HEK293 (cell line): Measurements from ENCODE around the gene SCYL1.

Experiments used
- CTCF ChIA-PET: fragments of 350-600 bp; formaldehyde crosslinking; extraction: SDS; loops from one replicate; lab custom pipeline; 2021; ENCODE audit warnings: antibody characterized with exemption; lab: Yijun Ruan, JAX
- POLR2A ChIA-PET: fragments of 300-600 bp; formaldehyde crosslinking; extraction: SDS; loops from one replicate; lab custom pipeline; 2020; ENCODE audit warnings: antibody characterized with exemption, inconsistent platforms; lab: Yijun Ruan, JAX
- H3K27ac ChIP-seq: fragments of 200-500 bp; sonication (Bioruptor generic); 2 replicates; pipeline ENCODE4 v1.5.1; 2014; ENCODE audit warnings: low read depth, low read length, control low read depth, inconsistent platforms; ENCODE audit errors: extremely low read depth
- H3K36me3 ChIP-seq, 2 experiments: fragments of 200-500 bp in 1 of 2; sonication (Bioruptor generic) in 1 of 2; 1 replicate in 1 of 2; 2 replicates in 1 of 2; pipeline ENCODE4 v1.5.1; 2014 to 2017; ENCODE audit warnings: inconsistent platforms in 2 of 2, low read length in 2 of 2; ENCODE audit not compliant: control insufficient read depth in 2 of 2, insufficient read depth in 1 of 2
- H3K4me1 ChIP-seq: fragments of 200-500 bp; sonication (Bioruptor generic); 2 replicates; pipeline ENCODE4 v1.5.1; 2014; ENCODE audit warnings: mild to moderate bottlenecking, low read length, inconsistent platforms; ENCODE audit not compliant: control insufficient read depth, insufficient read depth
- H3K4me3 ChIP-seq: 2 replicates; pipeline ENCODE4 v1.5.1; 2011; ENCODE audit warnings: low read depth, mild to moderate bottlenecking, control low read depth, low read length, moderate library complexity
- H3K9me3 ChIP-seq: fragments of 200-500 bp; sonication (Bioruptor generic); 2 replicates; pipeline ENCODE4 v1.5.1; 2014; ENCODE audit warnings: low read depth, low read length, inconsistent platforms; ENCODE audit not compliant: control insufficient read depth, insufficient read depth
- KLF10 ChIP-seq: fragments of 450-650 bp; IDR thresholded peaks from 2 replicates; pipeline ENCODE4 v1.5.1; 2018; ENCODE audit warnings: missing biosample characterization, mild to moderate bottlenecking, missing genetic modification characterization
- ZBTB20 ChIP-seq: fragments of 450-650 bp; formaldehyde crosslinking; IDR thresholded peaks from 2 replicates; pipeline ENCODE4 v1.5.1; 2016; ENCODE audit warnings: missing biosample characterization, missing genetic modification characterization
- ZBTB8A ChIP-seq: fragments of 450-650 bp; formaldehyde crosslinking; IDR thresholded peaks from 2 replicates; pipeline ENCODE4 v1.5.1; 2016; ENCODE audit warnings: missing biosample characterization, missing genetic modification characterization
- ZFHX2 ChIP-seq: fragments of 450-650 bp; formaldehyde crosslinking; conservative IDR thresholded peaks from 2 replicates; pipeline ENCODE4 v1.5.1; 2016; ENCODE audit warnings: missing biosample characterization, missing genetic modification characterization
- ZFP69B ChIP-seq: fragments of 450-650 bp; formaldehyde crosslinking; IDR thresholded peaks from 2 replicates; pipeline ENCODE4 v1.5.1; 2016; ENCODE audit warnings: missing biosample characterization, missing genetic modification characterization
- ZNF324 ChIP-seq: fragments of 450-650 bp; formaldehyde crosslinking; IDR thresholded peaks from 2 replicates; pipeline ENCODE4 v1.5.1; 2016; ENCODE audit warnings: missing biosample characterization, missing genetic modification characterization
- ZNF335 ChIP-seq: fragments of 450-650 bp; formaldehyde crosslinking; conservative IDR thresholded peaks from 2 replicates; pipeline ENCODE4 v1.5.1; 2016; ENCODE audit warnings: missing biosample characterization, missing genetic modification characterization
- ZNF561 ChIP-seq: fragments of 450-650 bp; IDR thresholded peaks from 2 replicates; pipeline ENCODE4 v1.5.1; 2018; ENCODE audit warnings: missing biosample characterization, missing genetic modification characterization, borderline replicate concordance
- ZNF707 ChIP-seq: fragments of 450-650 bp; formaldehyde crosslinking; IDR thresholded peaks from 2 replicates; pipeline ENCODE4 v1.5.1; 2016; ENCODE audit warnings: missing biosample characterization, missing genetic modification characterization
- ZNF76 ChIP-seq: fragments of 450-650 bp; formaldehyde crosslinking; IDR thresholded peaks from 2 replicates; pipeline ENCODE4; 2016; ENCODE audit warnings: low read depth, missing biosample characterization, missing genetic modification characterization, borderline replicate concordance
- TF ChIP-seq, protein P1 (sequence below): fragments of 450-650 bp; formaldehyde crosslinking; IDR thresholded peaks from 2 replicates; pipeline ENCODE4 v1.5.1; 2016; ENCODE audit warnings: missing biosample characterization, missing genetic modification characterization
- TF ChIP-seq, protein P2 (sequence below): fragments of 450-650 bp; formaldehyde crosslinking; IDR thresholded peaks from 2 replicates; pipeline ENCODE4 v1.5.1; 2017; ENCODE audit warnings: missing biosample characterization, mild to moderate bottlenecking, missing genetic modification characterization, moderate library complexity
- TF ChIP-seq, protein P3 (sequence below): fragments of 450-650 bp; formaldehyde crosslinking; optimal IDR thresholded peaks from 2 replicates; pipeline ENCODE3; 2016; ENCODE audit warnings: missing biosample characterization, mild to moderate bottlenecking, missing genetic modification characterization
- TF ChIP-seq, protein P4 (sequence below): fragments of 450-650 bp; formaldehyde crosslinking; IDR thresholded peaks from 2 replicates; pipeline ENCODE4 v1.5.1; 2016; ENCODE audit warnings: missing biosample characterization, missing genetic modification characterization, borderline replicate concordance

The SCYL1 gene

DNA sequence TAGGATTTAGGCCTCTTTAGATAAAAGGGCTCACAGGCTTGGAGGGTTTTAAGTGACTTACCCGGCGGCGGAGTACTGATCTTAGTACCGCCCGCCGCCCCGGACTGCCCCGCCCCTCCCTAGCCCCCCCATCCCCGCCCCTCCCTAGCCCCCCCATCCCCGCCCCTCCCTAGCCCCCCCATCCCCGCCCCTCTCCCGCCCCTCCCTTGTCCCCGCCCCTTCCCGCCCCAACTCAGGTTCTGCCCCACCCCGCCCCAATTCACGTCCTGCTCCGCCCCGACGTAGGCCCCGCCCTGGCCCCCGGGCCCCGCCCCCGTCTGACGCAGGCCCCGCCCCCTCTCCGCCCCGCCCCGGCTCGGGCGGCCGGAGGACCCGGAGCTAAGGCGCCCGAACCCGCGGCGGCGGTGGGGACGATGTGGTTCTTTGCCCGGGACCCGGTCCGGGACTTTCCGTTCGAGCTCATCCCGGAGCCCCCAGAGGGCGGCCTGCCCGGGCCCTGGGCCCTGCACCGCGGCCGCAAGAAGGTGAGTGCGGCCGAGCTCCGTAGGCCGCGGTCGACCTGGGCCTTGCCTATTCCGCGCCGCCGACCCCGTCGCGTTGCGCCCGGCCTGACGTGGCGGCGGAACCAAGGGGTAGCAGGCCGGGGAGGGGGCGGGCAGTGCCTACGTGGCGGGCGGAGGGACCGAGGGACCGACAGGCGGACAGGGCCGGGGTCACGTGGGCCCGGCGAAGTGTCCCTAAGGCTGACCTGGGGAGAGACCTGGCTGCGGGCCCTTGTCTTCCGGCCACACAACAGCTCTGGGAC is at the start of gene SCYL1 (continued):
- TF ChIP-seq ZNF76 (tag by site-specific recombination), result 0 out of 2 replicates have a peak, but pooled peaks have one; percentile 49
- no peak for TF ChIP-seq ZFP69B
- TF ChIP-seq ZBTB20 (tag by site-specific recombination), result peak; percentile 24; the same call in 1 of the 2 replicates
- TF ChIP-seq, protein P1, sequence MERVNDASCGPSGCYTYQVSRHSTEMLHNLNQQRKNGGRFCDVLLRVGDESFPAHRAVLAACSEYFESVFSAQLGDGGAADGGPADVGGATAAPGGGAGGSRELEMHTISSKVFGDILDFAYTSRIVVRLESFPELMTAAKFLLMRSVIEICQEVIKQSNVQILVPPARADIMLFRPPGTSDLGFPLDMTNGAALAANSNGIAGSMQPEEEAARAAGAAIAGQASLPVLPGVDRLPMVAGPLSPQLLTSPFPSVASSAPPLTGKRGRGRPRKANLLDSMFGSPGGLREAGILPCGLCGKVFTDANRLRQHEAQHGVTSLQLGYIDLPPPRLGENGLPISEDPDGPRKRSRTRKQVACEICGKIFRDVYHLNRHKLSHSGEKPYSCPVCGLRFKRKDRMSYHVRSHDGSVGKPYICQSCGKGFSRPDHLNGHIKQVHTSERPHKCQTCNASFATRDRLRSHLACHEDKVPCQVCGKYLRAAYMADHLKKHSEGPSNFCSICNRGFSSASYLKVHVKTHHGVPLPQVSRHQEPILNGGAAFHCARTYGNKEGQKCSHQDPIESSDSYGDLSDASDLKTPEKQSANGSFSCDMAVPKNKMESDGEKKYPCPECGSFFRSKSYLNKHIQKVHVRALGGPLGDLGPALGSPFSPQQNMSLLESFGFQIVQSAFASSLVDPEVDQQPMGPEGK (tag by site-specific recombination), result peak; percentile 8; the same call in 1 of the 2 replicates
- TF ChIP-seq, protein P2, sequence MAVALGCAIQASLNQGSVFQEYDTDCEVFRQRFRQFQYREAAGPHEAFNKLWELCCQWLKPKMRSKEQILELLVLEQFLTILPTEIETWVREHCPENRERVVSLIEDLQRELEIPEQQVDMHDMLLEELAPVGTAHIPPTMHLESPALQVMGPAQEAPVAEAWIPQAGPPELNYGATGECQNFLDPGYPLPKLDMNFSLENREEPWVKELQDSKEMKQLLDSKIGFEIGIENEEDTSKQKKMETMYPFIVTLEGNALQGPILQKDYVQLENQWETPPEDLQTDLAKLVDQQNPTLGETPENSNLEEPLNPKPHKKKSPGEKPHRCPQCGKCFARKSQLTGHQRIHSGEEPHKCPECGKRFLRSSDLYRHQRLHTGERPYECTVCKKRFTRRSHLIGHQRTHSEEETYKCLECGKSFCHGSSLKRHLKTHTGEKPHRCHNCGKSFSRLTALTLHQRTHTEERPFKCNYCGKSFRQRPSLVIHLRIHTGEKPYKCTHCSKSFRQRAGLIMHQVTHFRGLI (tag by site-specific recombination), result 0 out of 2 replicates have a peak, but pooled peaks have one; percentile 36
- TF ChIP-seq KLF10 (tag by site-specific recombination), result peak; percentile 50; the same call in 1 of the 2 replicates
- TF ChIP-seq, protein P3, sequence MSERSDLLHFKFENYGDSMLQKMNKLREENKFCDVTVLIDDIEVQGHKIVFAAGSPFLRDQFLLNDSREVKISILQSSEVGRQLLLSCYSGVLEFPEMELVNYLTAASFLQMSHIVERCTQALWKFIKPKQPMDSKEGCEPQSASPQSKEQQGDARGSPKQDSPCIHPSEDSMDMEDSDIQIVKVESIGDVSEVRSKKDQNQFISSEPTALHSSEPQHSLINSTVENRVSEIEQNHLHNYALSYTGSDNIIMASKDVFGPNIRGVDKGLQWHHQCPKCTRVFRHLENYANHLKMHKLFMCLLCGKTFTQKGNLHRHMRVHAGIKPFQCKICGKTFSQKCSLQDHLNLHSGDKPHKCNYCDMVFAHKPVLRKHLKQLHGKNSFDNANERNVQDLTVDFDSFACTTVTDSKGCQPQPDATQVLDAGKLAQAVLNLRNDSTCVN (tag by site-specific recombination), result peak; percentile 35
- TF ChIP-seq, protein P4, sequence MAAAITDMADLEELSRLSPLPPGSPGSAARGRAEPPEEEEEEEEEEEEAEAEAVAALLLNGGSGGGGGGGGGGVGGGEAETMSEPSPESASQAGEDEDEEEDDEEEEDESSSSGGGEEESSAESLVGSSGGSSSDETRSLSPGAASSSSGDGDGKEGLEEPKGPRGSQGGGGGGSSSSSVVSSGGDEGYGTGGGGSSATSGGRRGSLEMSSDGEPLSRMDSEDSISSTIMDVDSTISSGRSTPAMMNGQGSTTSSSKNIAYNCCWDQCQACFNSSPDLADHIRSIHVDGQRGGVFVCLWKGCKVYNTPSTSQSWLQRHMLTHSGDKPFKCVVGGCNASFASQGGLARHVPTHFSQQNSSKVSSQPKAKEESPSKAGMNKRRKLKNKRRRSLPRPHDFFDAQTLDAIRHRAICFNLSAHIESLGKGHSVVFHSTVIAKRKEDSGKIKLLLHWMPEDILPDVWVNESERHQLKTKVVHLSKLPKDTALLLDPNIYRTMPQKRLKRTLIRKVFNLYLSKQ, result no peak
- peak; percentile 90; the same call in 1 of the 2 replicates for TF ChIP-seq ZNF561 (tag by site-specific recombination)
- TF ChIP-seq ZBTB8A, result peak; percentile 89
- 0 out of 2 replicates have a peak, but pooled peaks have one; percentile 41 for TF ChIP-seq ZNF324

DNA sequence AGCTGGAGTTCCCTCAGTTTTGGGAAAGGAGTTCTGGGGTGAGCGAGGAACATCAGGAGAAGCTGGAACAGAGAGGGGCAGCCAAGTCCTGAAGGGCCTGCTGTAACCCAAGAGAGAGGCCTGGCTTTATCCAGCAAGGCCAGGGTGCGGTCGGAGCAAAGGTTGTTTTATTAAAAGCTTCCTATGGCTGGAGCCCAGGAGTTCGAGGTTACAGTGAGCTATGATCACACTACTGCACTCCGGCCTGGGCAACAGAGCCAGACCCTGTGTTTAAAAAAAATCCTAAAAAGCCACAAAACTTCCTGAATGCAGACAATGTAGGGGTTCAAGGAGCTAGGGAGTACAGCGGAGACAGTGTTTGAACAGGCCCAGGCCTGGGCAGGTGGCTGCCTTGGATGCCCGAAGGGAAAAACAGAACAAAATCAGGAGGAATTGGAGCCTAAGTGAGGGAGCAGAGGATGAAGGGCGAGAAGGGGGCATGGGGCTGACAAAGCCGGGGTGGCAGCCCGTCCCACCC is 48.2 kb upstream of the SCYL1 start:
- Histone ChIP-seq H3K4me3 (peak overlapping the region; percentile 98), H3K4me1 (peaks cover 2% of the 10 kb centered on the region), H3K27ac (peak overlapping the region; percentile 93), H3K9me3 (no peaks in the 10 kb centered on the region), H3K36me3 (no peaks in the 10 kb centered on the region)
- ChIA-PET CTCF (interaction anchor here (0.5 to 1.7 kb wide), 5 partner anchors 8 to 61 kb away, joined by 3 to 6 read pairs (median 4); no protein-coding TSS in a partner anchor), POLR2A (interaction anchor here (1.7 to 9.9 kb wide), 7 partner anchors 8 to 57 kb away, joined by 7 to 560 read pairs (median 30); partner anchors contain the start of genes MALAT1 and NEAT1)
- TF ChIP-seq ZNF335 (tag by site-specific recombination) (peak; percentile 79), ZFHX2 (tag by site-specific recombination) (no peak), ZNF707 (no peak), KLF10 (tag by site-specific recombination) (no peak)
